ENCODE data around the gene FBXL17.

GRCh38 chr5:108320231-108320630, 61.7 kb downstream of the FBXL17 start:
- TF ChIP-seq, protein P1, sequence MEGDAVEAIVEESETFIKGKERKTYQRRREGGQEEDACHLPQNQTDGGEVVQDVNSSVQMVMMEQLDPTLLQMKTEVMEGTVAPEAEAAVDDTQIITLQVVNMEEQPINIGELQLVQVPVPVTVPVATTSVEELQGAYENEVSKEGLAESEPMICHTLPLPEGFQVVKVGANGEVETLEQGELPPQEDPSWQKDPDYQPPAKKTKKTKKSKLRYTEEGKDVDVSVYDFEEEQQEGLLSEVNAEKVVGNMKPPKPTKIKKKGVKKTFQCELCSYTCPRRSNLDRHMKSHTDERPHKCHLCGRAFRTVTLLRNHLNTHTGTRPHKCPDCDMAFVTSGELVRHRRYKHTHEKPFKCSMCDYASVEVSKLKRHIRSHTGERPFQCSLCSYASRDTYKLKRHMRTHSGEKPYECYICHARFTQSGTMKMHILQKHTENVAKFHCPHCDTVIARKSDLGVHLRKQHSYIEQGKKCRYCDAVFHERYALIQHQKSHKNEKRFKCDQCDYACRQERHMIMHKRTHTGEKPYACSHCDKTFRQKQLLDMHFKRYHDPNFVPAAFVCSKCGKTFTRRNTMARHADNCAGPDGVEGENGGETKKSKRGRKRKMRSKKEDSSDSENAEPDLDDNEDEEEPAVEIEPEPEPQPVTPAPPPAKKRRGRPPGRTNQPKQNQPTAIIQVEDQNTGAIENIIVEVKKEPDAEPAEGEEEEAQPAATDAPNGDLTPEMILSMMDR (IDR thresholded peaks at IDR 0.05) = no peak
- no peak for TF ChIP-seq POLR2A (IDR thresholded peaks at IDR 0.05)
